C4-2B (cell line): ENCODE measurements around the gene USP32.

Experiments
- H3K27ac ChIP-seq: fragments of 450-650 bp; 2 replicates; pipeline ENCODE4 v1.5.1; 2017
- CTCF ChIP-seq: fragments of 450-650 bp; conservative IDR thresholded peaks from 2 replicates; pipeline ENCODE4 v1.5.1; 2017; ENCODE audit warnings: mild to moderate bottlenecking
- ZFX ChIP-seq: fragments of 450-650 bp; IDR thresholded peaks from 2 replicates; pipeline ENCODE4 v1.6.1; 2017

The USP32 gene

GRCh38 chr17:60314423-60314822 is 77.5 kb downstream of the USP32 start:
- no peak for TF ChIP-seq ZFX
- no peak for TF ChIP-seq CTCF
- no peak overlapping the region for H3K27ac ChIP-seq

GRCh38 chr17:60311936-60312335 is 80.0 kb downstream of the USP32 start:
- H3K27ac ChIP-seq, result no peak overlapping the region
- no peak for TF ChIP-seq CTCF
- TF ChIP-seq ZFX, result no peak

- TF ChIP-seq ZFX (no peak), CTCF (no peak)
- H3K27ac ChIP-seq, result no peak overlapping the region
Observed at GRCh38 chr17:60311186-60311585, 80.7 kb downstream of the USP32 start.

- no peak overlapping the region for H3K27ac ChIP-seq
- no peak for TF ChIP-seq ZFX
- no peak for TF ChIP-seq CTCF
Observed at GRCh38 chr17:60305141-60305540, 86.8 kb downstream of the USP32 start.

GRCh38 chr17:60304502-60304901 is 87.4 kb downstream of the USP32 start:
- no peak for TF ChIP-seq CTCF
- no peak for TF ChIP-seq ZFX
- H3K27ac ChIP-seq, result no peak overlapping the region

GRCh38 chr17:60303406-60304099 is 88.4 kb downstream of the USP32 start:
- no peak overlapping the region for H3K27ac ChIP-seq
- no peak for TF ChIP-seq CTCF
- TF ChIP-seq ZFX, result no peak

- H3K27ac ChIP-seq, result no peak overlapping the region
- TF ChIP-seq CTCF, result no peak
- TF ChIP-seq ZFX, result no peak
Observed at GRCh38 chr17:60301649-60302048, 90.3 kb downstream of the USP32 start.
